ENCODE results near the gene MACO1.

MACO1 gene

GRCh38 chr1:25543005-25543424, 112.3 kb downstream of the MACO1 start:
- no peak for DNase-seq (ENCODE audit: low read depth)

- DNase-seq (ENCODE audit: low read depth), result peak; percentile 24
Measured at GRCh38 chr1:25543425-25544242, 112.9 kb downstream of the MACO1 start, which contains the start of gene LDLRAP1. Gene LDLRAP1, plus strand, starts transcription at chr1:25543606. Its CDS starts 93 bp downstream, at chr1:25543699.

GRCh38 chr1:25544243-25544764, 113.6 kb downstream of the MACO1 start:
- no peak for DNase-seq (ENCODE audit: low read depth)

GRCh38 chr1:25544819-25545218, 114.1 kb downstream of the MACO1 start:
- no peak for DNase-seq (ENCODE audit: low read depth)

GRCh38 chr1:25545767-25546166, 115.1 kb downstream of the MACO1 start:
- no peak for DNase-seq (ENCODE audit: low read depth)

- no peak for DNase-seq (ENCODE audit: low read depth)
Measured at GRCh38 chr1:25546193-25546592, 115.5 kb downstream of the MACO1 start.

GRCh38 chr1:25548601-25549000, 117.9 kb downstream of the MACO1 start:
- DNase-seq (ENCODE audit: low read depth), result no peak

GRCh38 chr1:25549273-25550154, 118.8 kb downstream of the MACO1 start:
- DNase-seq (ENCODE audit: low read depth), result peak; percentile 62
